Glomerular endothelial cell (primary cell): ENCODE data around the gene SCARB1. TPM values are rescaled to one million over a fixed set of nuclear protein-coding genes. Genes with fewer than 3 reads are reported as not detected.
"Not testable (repeated sequence)": the region's sequence is repeated elsewhere in the genome, so short reads cannot be mapped to it uniquely, and the experiment has no call there.

Source experiments
- DNase-seq: peaks from one replicate; pipeline ENCODE4 v3.0.0-alpha.2; 2011; ENCODE audit warnings: low read depth, low spot score; ENCODE audit errors: extremely low read depth
- total RNA-seq: library from RNA; depleted of rRNA; stranded (reverse); fragments of >200 nt; gene quantifications from 2 replicates; pipeline ENCODE4 v1.2.3, GENCODE V29; 2015

Gene SCARB1
- total RNA-seq, 1 donor from 2014 or later, result 32.4 TPM

- DNase-seq, result no peak
Measured at GRCh38 chr12:124884587-124885438, 21.1 kb upstream of the SCARB1 start.

GRCh38 chr12:124883263-124884130, 19.8 kb upstream of the SCARB1 start:
- DNase-seq, result no peak

- no peak for DNase-seq
Measured at GRCh38 chr12:124881123-124881522, 17.5 kb upstream of the SCARB1 start.

- DNase-seq, result not testable (repeated sequence)
Measured at GRCh38 chr12:124880335-124880734, 16.7 kb upstream of the SCARB1 start.

- no peak for DNase-seq
Measured at GRCh38 chr12:124878795-124879516, 15.3 kb upstream of the SCARB1 start.

GRCh38 chr12:124877423-124877822, 13.8 kb upstream of the SCARB1 start:
- no peak for DNase-seq

- no peak for DNase-seq
Measured at GRCh38 chr12:124876171-124876570, 12.5 kb upstream of the SCARB1 start.

- no peak for DNase-seq
Measured at GRCh38 chr12:124875803-124876132, 12.1 kb upstream of the SCARB1 start.

- no peak for DNase-seq
Measured at GRCh38 chr12:124874988-124875802, 11.5 kb upstream of the SCARB1 start.

GRCh38 chr12:124874188-124874587, 10.5 kb upstream of the SCARB1 start:
- no peak for DNase-seq

GRCh38 chr12:124872068-124872719, 8.5 kb upstream of the SCARB1 start:
- DNase-seq, result no peak

GRCh38 chr12:124871297-124871696, 7.6 kb upstream of the SCARB1 start:
- no peak for DNase-seq

GRCh38 chr12:124870515-124870914, 6.9 kb upstream of the SCARB1 start:
- no peak for DNase-seq

- DNase-seq, result no peak
Measured at GRCh38 chr12:124869059-124869665, 5.5 kb upstream of the SCARB1 start.

GRCh38 chr12:124868252-124869058, 4.8 kb upstream of the SCARB1 start:
- DNase-seq, result no peak

- no peak for DNase-seq
Measured at GRCh38 chr12:124867401-124867930, 3.8 kb upstream of the SCARB1 start.

- DNase-seq, result no peak
Measured at GRCh38 chr12:124866883-124867400, 3.3 kb upstream of the SCARB1 start.
